Neuronal stem cell (in vitro differentiated cells): ENCODE data around the gene UBL3.

Experiments
- DNase-seq: peaks from one replicate; pipeline ENCODE4 v3.0.0-alpha.2; 2013; ENCODE audit warnings: low spot score
- H2AFZ ChIP-seq: one replicate; pipeline ENCODE4 v1.6.1; 2013; ENCODE audit warnings: mild to moderate bottlenecking, low read length, inconsistent platforms
- H2AK5ac ChIP-seq: 2 replicates; pipeline ENCODE4 v1.6.1; 2013; ENCODE audit warnings: low read depth, mild to moderate bottlenecking, inconsistent platforms, low read length, moderate library complexity, mixed read lengths
- H2BK120ac ChIP-seq: 2 replicates; pipeline ENCODE4 v1.6.1; 2013; ENCODE audit warnings: low read depth, mild to moderate bottlenecking, inconsistent platforms, low read length, moderate library complexity, mixed read lengths
- H2BK12ac ChIP-seq: one replicate; pipeline ENCODE4 v1.6.1; 2013; ENCODE audit warnings: low read length, inconsistent platforms
- H2BK15ac ChIP-seq: 2 replicates; pipeline ENCODE4 v1.6.1; 2013; ENCODE audit warnings: mild to moderate bottlenecking, low read length, inconsistent platforms, mixed read lengths
- H2BK5ac ChIP-seq: one replicate; pipeline ENCODE4 v1.6.1; 2013; ENCODE audit warnings: inconsistent platforms, mild to moderate bottlenecking, low read length, moderate library complexity
- H3K14ac ChIP-seq: one replicate; pipeline ENCODE4 v1.6.1; 2013; ENCODE audit warnings: low read length, inconsistent platforms
- H3K18ac ChIP-seq: 2 replicates; pipeline ENCODE4 v1.6.1; 2013; ENCODE audit warnings: low read length, inconsistent platforms
- H3K23ac ChIP-seq: 2 replicates; pipeline ENCODE4 v1.6.1; 2013; ENCODE audit warnings: low read depth, mild to moderate bottlenecking, mixed read lengths, low read length, inconsistent platforms; ENCODE audit not compliant: poor library complexity
- H3K27ac ChIP-seq: replicated peaks from 3 replicates; pipeline ENCODE4 v1.5.1; 2013; ENCODE audit warnings: low read length, inconsistent platforms
- H3K27me3 ChIP-seq, 3 experiments: 2 replicates each; pipeline ENCODE4 v1.6.1; 2013; ENCODE audit warnings: low read length in 3 of 3, mild to moderate bottlenecking in 2 of 3, inconsistent platforms in 1 of 3, low read depth in 1 of 3, mixed read lengths in 1 of 3, moderate library complexity in 1 of 3; ENCODE audit not compliant: control insufficient read depth in 3 of 3, insufficient read depth in 3 of 3
- H3K36me3 ChIP-seq, 2 donors: replicated peaks in 1 of 2; 2 replicates each; pipeline ENCODE4 v1.6.1; 2013; ENCODE audit warnings: low read length in 2 of 2; ENCODE audit not compliant: control insufficient read depth in 2 of 2, insufficient read depth in 2 of 2
- H3K4ac ChIP-seq: 2 replicates; pipeline ENCODE4 v1.6.1; 2013; ENCODE audit warnings: inconsistent platforms, mild to moderate bottlenecking, low read length, moderate library complexity
- H3K4me1 ChIP-seq, 2 donors: 1 replicate in 1 of 2; 2 replicates in 1 of 2; pipeline ENCODE4 v1.6.1; 2013; ENCODE audit warnings: low read length in 2 of 2, low read depth in 1 of 2; ENCODE audit not compliant: control insufficient read depth in 2 of 2, insufficient read depth in 1 of 2
- H3K4me2 ChIP-seq: one replicate; pipeline ENCODE4 v1.6.1; 2013; ENCODE audit warnings: mild to moderate bottlenecking, low read length, inconsistent platforms; ENCODE audit not compliant: insufficient read depth, poor library complexity, severe bottlenecking
- H3K4me3 ChIP-seq, 2 donors: 2 replicates each; pipeline ENCODE4 v1.5.1; 2013; ENCODE audit warnings: low read length in 2 of 2, mild to moderate bottlenecking in 2 of 2, inconsistent platforms in 1 of 2, moderate library complexity in 1 of 2
- H3K79me1 ChIP-seq: one replicate; pipeline ENCODE4 v1.6.1; 2013; ENCODE audit warnings: low read depth, mild to moderate bottlenecking, inconsistent platforms, low read length, moderate library complexity
- H3K9ac ChIP-seq: one replicate; pipeline ENCODE4 v1.6.1; 2013; ENCODE audit warnings: mild to moderate bottlenecking, low read depth, low read length, inconsistent platforms; ENCODE audit not compliant: poor library complexity
- H3K9me3 ChIP-seq, 2 donors: replicated peaks in 1 of 2; 2 replicates each; pipeline versions ENCODE3 to v1.6.1; 2013; ENCODE audit warnings: low read length in 2 of 2, mild to moderate bottlenecking in 2 of 2, inconsistent platforms in 1 of 2, low read depth in 1 of 2, mixed read lengths in 1 of 2, moderate library complexity in 1 of 2; ENCODE audit not compliant: control insufficient read depth in 2 of 2, insufficient read depth in 1 of 2
- H4K8ac ChIP-seq: one replicate; pipeline ENCODE4 v1.6.1; 2013; ENCODE audit warnings: low read depth, mild to moderate bottlenecking, inconsistent platforms, low read length, moderate library complexity
- H4K91ac ChIP-seq: one replicate; pipeline ENCODE4 v1.6.1; 2013; ENCODE audit warnings: low read length, low read depth, mild to moderate bottlenecking, inconsistent platforms; ENCODE audit not compliant: poor library complexity
- WGBS, 2 donors: extraction: QIAGEN DNeasy Blood & Tissue Kit; methylation state at CpG; one replicate each; pipeline ENCODE4 v1.1.7; 2013; ENCODE audit warnings: missing lambda C conversion rate in 2 of 2, mixed read lengths in 1 of 2; ENCODE audit not compliant: insufficient read length in 2 of 2, insufficient replicate concordance in 1 of 2; ENCODE audit errors: extremely low coverage in 2 of 2; 5-methylcytosine and 5-hydroxymethylcytosine counted together

UBL3 gene

DNA sequence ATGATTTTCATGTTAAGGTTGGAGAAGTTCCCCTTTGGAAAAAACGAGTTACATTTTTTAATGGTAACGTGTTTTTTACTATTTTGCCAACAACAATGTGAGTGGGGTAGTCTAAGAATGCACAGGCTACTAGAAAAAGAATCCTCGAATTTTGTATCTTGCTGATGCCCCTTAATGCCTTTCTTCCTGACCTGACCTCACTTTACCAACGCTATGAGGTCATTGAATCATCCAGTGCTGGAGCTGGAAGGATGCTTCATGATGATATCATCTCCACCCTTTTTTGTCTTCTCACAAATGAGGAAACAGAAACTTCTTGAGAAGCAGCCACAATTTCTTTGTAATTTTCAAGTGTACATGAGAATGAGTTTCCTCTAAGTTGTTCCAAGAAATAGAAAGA is 8.2 kb upstream of the UBL3 start:
- Histone ChIP-seq H3K27ac (no peak overlapping the region), H2AFZ (no peak overlapping the region), H2BK12ac (no peak overlapping the region), H3K4me2 (no peak overlapping the region), H4K8ac (no peak overlapping the region), H4K91ac (no peak overlapping the region), H2BK15ac (no peak overlapping the region), H3K23ac (no peak overlapping the region), H3K79me1 (no peaks in the 10 kb centered on the region), H2BK5ac (no peak overlapping the region), H3K36me3 (no peaks in the 10 kb centered on the region), H3K4ac (no peak overlapping the region), H2AK5ac (no peak overlapping the region), H3K14ac (no peak overlapping the region), H3K9me3 (no peaks in the 10 kb centered on the region), H3K9ac (no peak overlapping the region), H3K4me1 (peaks cover 0 to 3% of the 10 kb centered on the region in 2 donors), H3K4me3 (no peak overlapping the region), H2BK120ac (no peak overlapping the region), H3K18ac (no peak overlapping the region), H3K27me3 (no peaks in the 10 kb centered on the region)
- no CpG with 5 or more reads among the region's 4 CpGs for WGBS, 2 donors
- DNase-seq, result no peak

DNA sequence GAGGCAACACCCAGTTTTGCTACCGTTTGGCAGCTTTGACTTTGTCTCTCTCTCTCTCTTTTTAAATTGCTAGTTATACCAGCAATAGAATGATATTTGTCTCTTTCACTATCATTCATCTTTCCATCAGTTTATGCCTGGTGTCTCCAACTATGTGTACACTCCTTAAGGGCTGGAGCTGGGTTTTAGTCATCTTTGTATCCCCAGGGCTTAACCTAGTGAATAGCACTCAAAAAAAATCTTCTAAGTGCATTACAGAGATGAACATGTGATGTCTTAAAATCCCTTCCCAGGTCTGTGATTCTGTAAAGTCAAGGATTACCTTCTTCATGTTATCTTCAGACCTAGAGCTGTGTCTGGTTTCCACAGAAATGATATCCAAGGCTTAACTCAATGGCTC is 7.8 kb upstream of the UBL3 start:
- Histone ChIP-seq H3K18ac (no peak overlapping the region), H3K14ac (no peak overlapping the region), H3K9ac (no peak overlapping the region), H2BK12ac (no peak overlapping the region), H4K8ac (no peak overlapping the region), H3K23ac (no peak overlapping the region), H4K91ac (no peak overlapping the region), H3K79me1 (no peaks in the 10 kb centered on the region), H3K27me3 (no peaks in the 10 kb centered on the region), H2AK5ac (no peak overlapping the region), H3K4me2 (no peak overlapping the region), H2AFZ (no peak overlapping the region), H3K4me1 (peaks cover 0 to 3% of the 10 kb centered on the region in 2 donors), H3K4ac (no peak overlapping the region), H3K4me3 (no peak overlapping the region), H2BK5ac (no peak overlapping the region), H3K9me3 (no peaks in the 10 kb centered on the region), H3K36me3 (no peaks in the 10 kb centered on the region), H2BK15ac (no peak overlapping the region), H3K27ac (no peak overlapping the region), H2BK120ac (no peak overlapping the region)
- no peak for DNase-seq
- no CpG with 5 or more reads among the region's 1 CpG for WGBS, 2 donors

DNA sequence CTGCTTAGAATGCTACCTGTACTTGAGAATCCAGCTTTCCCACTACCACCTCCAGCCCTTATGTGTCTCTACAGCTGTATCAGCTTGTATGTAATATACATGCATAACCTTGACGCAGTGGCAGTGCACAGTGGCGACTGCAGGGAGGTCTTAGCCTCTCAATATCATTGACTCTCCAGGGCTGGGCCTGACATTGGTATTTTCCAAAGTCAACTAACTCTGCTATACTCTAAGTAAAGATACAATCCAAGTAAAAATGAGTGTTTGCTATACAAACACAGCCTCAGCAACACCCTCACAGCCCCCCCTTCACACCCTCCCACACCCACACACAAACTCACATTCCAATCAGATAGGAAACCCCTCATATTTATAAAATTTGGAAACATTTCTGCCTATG is 6.7 kb upstream of the UBL3 start:
- no peak overlapping the region for H3K14ac ChIP-seq
- no peak overlapping the region for H2AK5ac ChIP-seq
- H3K4ac ChIP-seq, result no peak overlapping the region
- no peak for DNase-seq
- H2BK15ac ChIP-seq, result no peak overlapping the region
- H4K8ac ChIP-seq, result no peak overlapping the region
- H3K9me3 ChIP-seq, result no peaks in the 10 kb centered on the region
- no peak overlapping the region for H3K23ac ChIP-seq
- H3K79me1 ChIP-seq, result no peaks in the 10 kb centered on the region
- no peak overlapping the region for H2BK5ac ChIP-seq
- no peak overlapping the region for H3K4me3 ChIP-seq
- H3K4me2 ChIP-seq, result no peak overlapping the region
- H3K18ac ChIP-seq, result no peak overlapping the region
- H4K91ac ChIP-seq, result no peak overlapping the region
- peaks cover 0 to 3% of the 10 kb centered on the region in 2 donors for H3K4me1 ChIP-seq
- H3K27ac ChIP-seq, result no peak overlapping the region
- H3K9ac ChIP-seq, result no peak overlapping the region
- no peaks in the 10 kb centered on the region for H3K36me3 ChIP-seq
- H2AFZ ChIP-seq, result no peak overlapping the region
- no peaks in the 10 kb centered on the region for H3K27me3 ChIP-seq
- no CpG with 5 or more reads among the region's 2 CpGs for WGBS, 2 donors
- H2BK12ac ChIP-seq, result no peak overlapping the region
- H2BK120ac ChIP-seq, result no peak overlapping the region

DNA sequence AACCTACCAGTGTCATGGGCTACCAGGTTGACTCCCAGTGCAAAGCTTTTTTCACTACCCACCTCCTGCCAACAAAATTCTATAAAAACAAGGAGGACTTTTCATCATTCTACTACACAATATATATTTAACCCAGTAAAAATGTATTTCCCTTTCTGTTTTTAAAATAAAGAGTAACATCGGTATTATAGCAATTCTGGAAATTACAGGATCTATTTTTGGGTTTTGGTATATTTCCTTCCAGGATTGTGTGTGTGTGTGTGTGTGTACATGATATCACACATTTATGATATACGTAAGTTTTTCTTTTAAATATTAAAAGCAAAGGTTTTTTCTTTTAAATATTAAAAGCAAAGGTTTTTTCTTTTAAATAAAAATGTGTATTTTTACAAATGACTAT is 6.0 kb upstream of the UBL3 start:
- Histone ChIP-seq H3K4me2 (no peak overlapping the region), H3K4me1 (peaks cover 0 to 3% of the 10 kb centered on the region in 2 donors)
- no CpG with 5 or more reads among the region's 2 CpGs for WGBS, 2 donors

More for the DNA sequence above, 6.0 kb upstream of the UBL3 start:
- no peak overlapping the region for H2BK120ac ChIP-seq
- no peak overlapping the region for H3K14ac ChIP-seq
- no peak overlapping the region for H3K4ac ChIP-seq
- H2AK5ac ChIP-seq, result no peak overlapping the region
- no peak overlapping the region for H3K9ac ChIP-seq
- no peaks in the 10 kb centered on the region for H3K79me1 ChIP-seq
- H3K18ac ChIP-seq, result no peak overlapping the region
- no peaks in the 10 kb centered on the region for H3K36me3 ChIP-seq
- no peak overlapping the region for H3K27ac ChIP-seq
- H4K91ac ChIP-seq, result no peak overlapping the region
- H2BK5ac ChIP-seq, result no peak overlapping the region
- H3K27me3 ChIP-seq, result no peaks in the 10 kb centered on the region
- no peak overlapping the region for H2BK12ac ChIP-seq
- H3K9me3 ChIP-seq, result no peaks in the 10 kb centered on the region
- H4K8ac ChIP-seq, result no peak overlapping the region
- H3K4me3 ChIP-seq, result no peak overlapping the region
- H2AFZ ChIP-seq, result no peak overlapping the region
- no peak for DNase-seq
- no peak overlapping the region for H2BK15ac ChIP-seq
- H3K23ac ChIP-seq, result no peak overlapping the region
